ENCODE data around the gene RASSF5. TPM values are rescaled to one million over a fixed set of nuclear protein-coding genes. Genes with fewer than 3 reads are reported as not detected.
A peak's percentile ranks its signal among the peaks of the same experiment; 100 is the strongest.

Gene RASSF5
- total and polyA plus RNA-seq, 9 of the 15 experiments (the other 6 are each of a cell fraction or from before 2014, with no cell fraction given), result 6.1 to 41.0 (median 25.2) TPM

DNA sequence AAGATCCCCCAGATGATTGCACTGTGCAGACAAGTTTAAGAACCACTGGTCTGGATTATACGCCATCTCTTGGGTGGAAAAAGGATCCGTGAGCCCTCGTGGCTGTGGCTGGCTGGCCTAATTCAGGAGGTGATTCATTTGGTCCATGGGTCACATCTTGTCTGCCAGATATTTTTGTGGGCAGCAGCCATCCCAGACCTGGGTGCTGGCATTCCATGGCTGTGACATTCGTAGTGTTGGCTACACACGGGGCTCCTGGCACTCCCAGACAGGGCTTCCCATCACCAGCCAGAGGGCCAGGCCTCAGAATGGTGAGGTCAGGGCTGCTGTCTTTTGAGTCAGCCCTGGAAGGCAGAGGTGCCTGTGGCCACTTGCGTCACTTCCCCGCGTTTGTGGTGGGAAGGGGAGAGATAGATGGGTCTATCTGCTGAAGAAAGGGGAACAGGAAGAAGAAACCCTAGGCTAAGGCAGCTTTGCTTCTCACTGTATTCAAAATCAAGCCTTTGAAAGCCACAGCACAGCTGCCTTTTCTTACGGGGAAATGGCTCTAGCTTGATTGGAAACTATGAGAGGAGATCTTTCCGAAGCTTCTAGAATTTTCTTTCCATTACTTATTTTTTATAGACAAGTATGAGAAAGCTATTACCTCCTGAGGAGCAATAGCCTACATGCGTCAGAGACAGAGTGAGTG, 72.6 kb downstream of the RASSF5 start (continued):
- TF ChIP-seq NFXL1 (CRISPR knock-in tag; IDR thresholded peaks at IDR 0.05) (peak; percentile 50; the same call in 1 of the 2 replicates), ZNF436 (CRISPR knock-in tag; IDR thresholded peaks at IDR 0.05) (no peak), MCM2 (IDR thresholded peaks at IDR 0.05; ENCODE audit: low read depth) (no peak), HDAC8 (tag; IDR thresholded peaks at IDR 0.05) (no peak), ZNF24 (IDR thresholded peaks at IDR 0.05) (no peak), ZNF717 (CRISPR knock-in tag; IDR thresholded peaks at IDR 0.05) (no peak), XRCC5 (IDR thresholded peaks at IDR 0.05; ENCODE audit: low read depth, low read length) (no peak), RBM22 (IDR thresholded peaks at IDR 0.05; ENCODE audit: low read depth, low read length, poor library complexity, severe bottlenecking) (no peak), WHSC1 (IDR thresholded peaks at IDR 0.05; ENCODE audit: low read length) (no peak), ARNT (IDR thresholded peaks at IDR 0.05) (no peak), ZFP36 (IDR thresholded peaks at IDR 0.05; ENCODE audit: low read depth, low read length, partially characterized antibody) (no peak), ZNF408 (CRISPR knock-in tag; IDR thresholded peaks at IDR 0.05; ENCODE audit: low read depth) (no peak), ZKSCAN8 (CRISPR knock-in tag; IDR thresholded peaks at IDR 0.05) (no peak), RBM25 (IDR thresholded peaks at IDR 0.05; ENCODE audit: low read depth, low read length, severe bottlenecking) (no peak)
- TF ChIP-seq, protein P1, sequence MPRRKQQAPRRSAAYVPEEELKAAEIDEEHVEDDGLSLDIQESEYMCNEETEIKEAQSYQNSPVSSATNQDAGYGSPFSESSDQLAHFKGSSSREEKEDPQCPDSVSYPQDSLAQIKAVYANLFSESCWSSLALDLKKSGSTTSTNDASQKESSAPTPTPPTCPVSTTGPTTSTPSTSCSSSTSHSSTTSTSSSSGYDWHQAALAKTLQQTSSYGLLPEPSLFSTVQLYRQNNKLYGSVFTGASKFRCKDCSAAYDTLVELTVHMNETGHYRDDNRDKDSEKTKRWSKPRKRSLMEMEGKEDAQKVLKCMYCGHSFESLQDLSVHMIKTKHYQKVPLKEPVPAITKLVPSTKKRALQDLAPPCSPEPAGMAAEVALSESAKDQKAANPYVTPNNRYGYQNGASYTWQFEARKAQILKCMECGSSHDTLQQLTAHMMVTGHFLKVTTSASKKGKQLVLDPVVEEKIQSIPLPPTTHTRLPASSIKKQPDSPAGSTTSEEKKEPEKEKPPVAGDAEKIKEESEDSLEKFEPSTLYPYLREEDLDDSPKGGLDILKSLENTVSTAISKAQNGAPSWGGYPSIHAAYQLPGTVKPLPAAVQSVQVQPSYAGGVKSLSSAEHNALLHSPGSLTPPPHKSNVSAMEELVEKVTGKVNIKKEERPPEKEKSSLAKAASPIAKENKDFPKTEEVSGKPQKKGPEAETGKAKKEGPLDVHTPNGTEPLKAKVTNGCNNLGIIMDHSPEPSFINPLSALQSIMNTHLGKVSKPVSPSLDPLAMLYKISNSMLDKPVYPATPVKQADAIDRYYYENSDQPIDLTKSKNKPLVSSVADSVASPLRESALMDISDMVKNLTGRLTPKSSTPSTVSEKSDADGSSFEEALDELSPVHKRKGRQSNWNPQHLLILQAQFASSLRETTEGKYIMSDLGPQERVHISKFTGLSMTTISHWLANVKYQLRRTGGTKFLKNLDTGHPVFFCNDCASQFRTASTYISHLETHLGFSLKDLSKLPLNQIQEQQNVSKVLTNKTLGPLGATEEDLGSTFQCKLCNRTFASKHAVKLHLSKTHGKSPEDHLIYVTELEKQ (CRISPR knock-in tag; IDR thresholded peaks at IDR 0.05), result no peak
- TF ChIP-seq, protein P2, sequence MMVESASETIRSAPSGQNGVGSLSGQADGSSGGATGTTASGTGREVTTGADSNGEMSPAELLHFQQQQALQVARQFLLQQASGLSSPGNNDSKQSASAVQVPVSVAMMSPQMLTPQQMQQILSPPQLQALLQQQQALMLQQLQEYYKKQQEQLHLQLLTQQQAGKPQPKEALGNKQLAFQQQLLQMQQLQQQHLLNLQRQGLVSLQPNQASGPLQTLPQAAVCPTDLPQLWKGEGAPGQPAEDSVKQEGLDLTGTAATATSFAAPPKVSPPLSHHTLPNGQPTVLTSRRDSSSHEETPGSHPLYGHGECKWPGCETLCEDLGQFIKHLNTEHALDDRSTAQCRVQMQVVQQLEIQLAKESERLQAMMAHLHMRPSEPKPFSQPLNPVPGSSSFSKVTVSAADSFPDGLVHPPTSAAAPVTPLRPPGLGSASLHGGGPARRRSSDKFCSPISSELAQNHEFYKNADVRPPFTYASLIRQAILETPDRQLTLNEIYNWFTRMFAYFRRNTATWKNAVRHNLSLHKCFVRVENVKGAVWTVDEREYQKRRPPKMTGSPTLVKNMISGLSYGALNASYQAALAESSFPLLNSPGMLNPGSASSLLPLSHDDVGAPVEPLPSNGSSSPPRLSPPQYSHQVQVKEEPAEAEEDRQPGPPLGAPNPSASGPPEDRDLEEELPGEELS (CRISPR knock-in tag; IDR thresholded peaks at IDR 0.05; ENCODE audit: borderline replicate concordance), result 0 out of 2 replicates have a peak, but pooled peaks have one; percentile 65

Data from K562 (cell line).